ENCODE results near the gene BUD13. TPM values are rescaled to one million over a fixed set of nuclear protein-coding genes. Genes with fewer than 3 reads are reported as not detected.

Gene BUD13
- total RNA-seq, 1 experiment from 2014 or later: 39.4 TPM

- TF ChIP-seq CTCF (conservative IDR thresholded peaks at IDR 0.05; ENCODE audit: low read depth, low read length): no peak
- TF ChIP-seq EZH2 (IDR thresholded peaks at IDR 0.05; ENCODE audit: borderline replicate concordance, low read depth, low read length, poor library complexity, severe bottlenecking): no peak
- ChIA-PET POLR2A (ENCODE audit: low non-redundant PET) (interaction anchor here (0.6 kb wide), 1 partner anchor 373 kb away, joined by 3 read pairs; no protein-coding TSS in a partner anchor), CTCF (no interaction called here)
- no TSS peak for BruUV-seq (replicated peaks)
- Histone ChIP-seq H3K27ac (ENCODE audit: low read depth, low read length, poor library complexity, severe bottlenecking) (no peak overlapping the region), H3K27me3 (replicated peaks; ENCODE audit: insufficient read depth, low read depth, low read length, poor library complexity) (no peaks in the 10 kb centered on the region), H3K9me3 (ENCODE audit: low read depth, low read length, poor library complexity, severe bottlenecking) (no peaks in the 10 kb centered on the region), H3K4me3 (ENCODE audit: low read depth, low read length, poor library complexity, severe bottlenecking) (no peak overlapping the region), H3K36me3 (ENCODE audit: insufficient read depth, low read length, poor library complexity, severe bottlenecking) (no peaks in the 10 kb centered on the region), H3K4me1 (ENCODE audit: insufficient read depth, low read length, poor library complexity, severe bottlenecking) (no peaks in the 10 kb centered on the region)
- DNase-seq (ENCODE audit: low spot score): peak; percentile 53
- intact Hi-C loops (cut with micrococcal nuclease; ENCODE audit: unreplicated experiment): no loop called here
Observed at GRCh38 chr11:116793772-116794097, 20.9 kb upstream of the BUD13 start.

GRCh38 chr11:116792869-116793771 is 20.3 kb upstream of the BUD13 start:
- TF ChIP-seq EZH2 (IDR thresholded peaks at IDR 0.05; ENCODE audit: borderline replicate concordance, low read depth, low read length, poor library complexity, severe bottlenecking): no peak
- TF ChIP-seq CTCF (conservative IDR thresholded peaks at IDR 0.05; ENCODE audit: low read depth, low read length): no peak
- Histone ChIP-seq H3K4me3 (ENCODE audit: low read depth, low read length, poor library complexity, severe bottlenecking) (no peak overlapping the region), H3K4me1 (ENCODE audit: insufficient read depth, low read length, poor library complexity, severe bottlenecking) (peaks cover 4% of the 10 kb centered on the region), H3K9me3 (ENCODE audit: low read depth, low read length, poor library complexity, severe bottlenecking) (no peaks in the 10 kb centered on the region), H3K27me3 (replicated peaks; ENCODE audit: insufficient read depth, low read depth, low read length, poor library complexity) (no peaks in the 10 kb centered on the region), H3K27ac (ENCODE audit: low read depth, low read length, poor library complexity, severe bottlenecking) (no peak overlapping the region), H3K36me3 (ENCODE audit: insufficient read depth, low read length, poor library complexity, severe bottlenecking) (no peaks in the 10 kb centered on the region)
- no peak for DNase-seq (ENCODE audit: low spot score)
- intact Hi-C loops (cut with micrococcal nuclease; ENCODE audit: unreplicated experiment): no loop called here
- ChIA-PET CTCF (no interaction called here), POLR2A (ENCODE audit: low non-redundant PET) (interaction anchor here (0.6 kb wide), 1 partner anchor 373 kb away, joined by 3 read pairs; no protein-coding TSS in a partner anchor)
- no TSS peak for BruUV-seq (replicated peaks)

- H3K4me3 ChIP-seq (ENCODE audit: low read depth, low read length, poor library complexity, severe bottlenecking): no peak overlapping the region
- H3K27me3 ChIP-seq (replicated peaks; ENCODE audit: insufficient read depth, low read depth, low read length, poor library complexity): no peaks in the 10 kb centered on the region
- intact Hi-C loops (cut with micrococcal nuclease; ENCODE audit: unreplicated experiment): no loop called here
- ChIA-PET CTCF (interaction anchor here (1.6 to 3.0 kb wide), 3 partner anchors 44 to 434 kb away, joined by 6 to 56 read pairs (median 36); no protein-coding TSS in a partner anchor), POLR2A (ENCODE audit: low non-redundant PET) (no interaction called here)
- no peak overlapping the region for H3K27ac ChIP-seq (ENCODE audit: low read depth, low read length, poor library complexity, severe bottlenecking)
- TF ChIP-seq CTCF (conservative IDR thresholded peaks at IDR 0.05; ENCODE audit: low read depth, low read length) (no peak), EZH2 (IDR thresholded peaks at IDR 0.05; ENCODE audit: borderline replicate concordance, low read depth, low read length, poor library complexity, severe bottlenecking) (no peak)
- H3K4me1 ChIP-seq (ENCODE audit: insufficient read depth, low read length, poor library complexity, severe bottlenecking): peaks cover 4% of the 10 kb centered on the region
- DNase-seq (ENCODE audit: low spot score): no peak
- no peaks in the 10 kb centered on the region for H3K36me3 ChIP-seq (ENCODE audit: insufficient read depth, low read length, poor library complexity, severe bottlenecking)
- no TSS peak for BruUV-seq (replicated peaks)
- H3K9me3 ChIP-seq (ENCODE audit: low read depth, low read length, poor library complexity, severe bottlenecking): no peaks in the 10 kb centered on the region
Observed at GRCh38 chr11:116792144-116792868, 19.5 kb upstream of the BUD13 start.
